GM21717 (cell line): ENCODE data around the gene BBOX1.
"Not testable (repeated sequence)": the region's sequence is repeated elsewhere in the genome, so short reads cannot be mapped to it uniquely, and the experiment has no call there.

Source experiments
- ATAC-seq: cut with Tn5 transposase; IDR thresholded peaks from one replicate; pipeline ENCODE4 v1.9.1; 2021; ENCODE audit warnings: mild to moderate bottlenecking, moderate library complexity; ENCODE audit not compliant: unreplicated experiment

Gene BBOX1

GRCh38 chr11:27174672-27175210, 134.1 kb downstream of the BBOX1 start:
- no peak for ATAC-seq

GRCh38 chr11:27175562-27175961, 134.9 kb downstream of the BBOX1 start:
- not testable (repeated sequence) for ATAC-seq
